Renal cortex interstitium (tissue), 11 donors: Measurements from ENCODE around the gene CCL18. TPM values are rescaled to one million over a fixed set of nuclear protein-coding genes. Genes with fewer than 3 reads are reported as not detected.
"Not testable (repeated sequence)": the region's sequence is repeated elsewhere in the genome, so short reads cannot be mapped to it uniquely, and the experiment has no call there.

Experiments used
- DNase-seq, 11 donors: peaks; one replicate each; pipeline ENCODE4 v3.0.0-alpha.2; 2013; ENCODE audit warnings: low read depth in 9 of 11, low spot score in 4 of 11; ENCODE audit errors: extremely low read depth in 1 of 11
- polyA plus RNA-seq, 3 donors: library from polyadenylated mRNA; unstranded; fragments of 120-200 nt; gene quantifications; one replicate each; pipeline ENCODE4 v1.2.1, GENCODE V29; 2013; ENCODE audit not compliant: insufficient read length in 3 of 3

Gene CCL18
- polyA plus RNA-seq, 3 donors = not detected

- no peak for DNase-seq
These were observed 30.2 kb downstream of the CCL18 start for GRCh38 chr17:36094232-36094631.

GRCh38 chr17:36094746-36095145, 30.7 kb downstream of the CCL18 start:
- no peak for DNase-seq

GRCh38 chr17:36095992-36096391, 31.9 kb downstream of the CCL18 start:
- DNase-seq = no peak

- DNase-seq = not testable (repeated sequence)
These were observed 34.9 kb downstream of the CCL18 start for GRCh38 chr17:36099004-36099403.

GRCh38 chr17:36103401-36103975, 39.4 kb downstream of the CCL18 start, which contains the start of gene CCL4:
CCL4 (plus strand) TSS chr17:36103827; CDS start chr17:36103906, 79 bp downstream.
- not testable (repeated sequence) for DNase-seq

GRCh38 chr17:36104246-36104645, 40.2 kb downstream of the CCL18 start:
- DNase-seq = not testable (repeated sequence)

- no peak for DNase-seq
These were observed 40.7 kb downstream of the CCL18 start for GRCh38 chr17:36104701-36105181.

- no peak for DNase-seq
These were observed 41.9 kb downstream of the CCL18 start for GRCh38 chr17:36105781-36106492.

- no peak for DNase-seq
These were observed 42.4 kb downstream of the CCL18 start for GRCh38 chr17:36106493-36106835.

GRCh38 chr17:36107660-36108059, 43.6 kb downstream of the CCL18 start:
- DNase-seq = no peak

- DNase-seq = not testable (repeated sequence)
These were observed 44.2 kb downstream of the CCL18 start for GRCh38 chr17:36108265-36108664.

GRCh38 chr17:36111068-36111490, 47.0 kb downstream of the CCL18 start:
- no peak for DNase-seq

- no peak for DNase-seq
These were observed 48.5 kb downstream of the CCL18 start for GRCh38 chr17:36112572-36112971.

GRCh38 chr17:36113131-36113530, 49.1 kb downstream of the CCL18 start:
- DNase-seq = not testable (repeated sequence)

- DNase-seq = not testable (repeated sequence)
These were observed 51.0 kb downstream of the CCL18 start for GRCh38 chr17:36114971-36115648.

GRCh38 chr17:36115649-36115977, 51.5 kb downstream of the CCL18 start:
- DNase-seq = not testable (repeated sequence)

- no peak for DNase-seq
These were observed 53.7 kb downstream of the CCL18 start for GRCh38 chr17:36117505-36118382.

- DNase-seq = no peak
These were observed 54.6 kb downstream of the CCL18 start for GRCh38 chr17:36118477-36119353.
